Activated naive CD8-positive, alpha-beta T cell treated with anti-CD3 and anti-CD28 coated beads for 36 hours (primary cell): ENCODE data around the gene DLL4. TPM values are rescaled to one million over a fixed set of nuclear protein-coding genes. Genes with fewer than 3 reads are reported as not detected.

Experiments used
- DNase-seq: peaks from one replicate; pipeline ENCODE4 v3.0.0; 2021
- H3K27ac Mint-ChIP-seq: one replicate; pipeline ENCODE4 v1.8.0; 2022; ENCODE audit warnings: mild to moderate bottlenecking, moderate library complexity, mixed read lengths
- H3K27me3 Mint-ChIP-seq: one replicate; pipeline ENCODE4 v1.8.0; 2022; ENCODE audit warnings: mild to moderate bottlenecking, mixed read lengths
- H3K36me3 Mint-ChIP-seq: one replicate; pipeline ENCODE4 v1.8.0; 2021; ENCODE audit warnings: mild to moderate bottlenecking, mixed read lengths
- H3K4me1 Mint-ChIP-seq: one replicate; pipeline ENCODE4 v1.8.0; 2021; ENCODE audit warnings: mixed read lengths
- H3K4me3 Mint-ChIP-seq: one replicate; pipeline ENCODE4 v1.8.0; 2022; ENCODE audit warnings: mild to moderate bottlenecking, moderate library complexity, mixed read lengths
- H3K9me3 Mint-ChIP-seq: one replicate; pipeline ENCODE4 v1.8.0; 2022; ENCODE audit warnings: mixed read lengths
- total RNA-seq, 2 experiments: library from RNA; stranded (reverse); gene quantifications; one replicate each; pipeline ENCODE4 v1.2.3, GENCODE V29; 2021

Gene DLL4
- total RNA-seq, 2 experiments from 2014 or later, result not detected

- Mint-ChIP-seq H3K9me3 (no peaks in the 10 kb centered on the region), H3K27ac (no peak overlapping the region), H3K4me1 (peaks cover 31% of the 10 kb centered on the region), H3K36me3 (no peaks in the 10 kb centered on the region), H3K27me3 (peaks cover 74% of the 10 kb centered on the region), H3K4me3 (peak overlapping the region; percentile 30)
- DNase-seq, result no peak
These were observed 705 bp downstream of the DLL4 start for GRCh38 chr15:40929660-40930429.

GRCh38 chr15:40930430-40931299 is 1.5 kb downstream of the DLL4 start:
- Mint-ChIP-seq H3K4me1 (peaks cover 29% of the 10 kb centered on the region), H3K4me3 (peak overlapping the region; percentile 30), H3K9me3 (no peaks in the 10 kb centered on the region), H3K27ac (no peak overlapping the region), H3K27me3 (peaks cover 66% of the 10 kb centered on the region), H3K36me3 (no peaks in the 10 kb centered on the region)
- peak; percentile 68 for DNase-seq

- Mint-ChIP-seq H3K4me3 (no peak overlapping the region), H3K36me3 (no peaks in the 10 kb centered on the region), H3K27me3 (peaks cover 58% of the 10 kb centered on the region), H3K27ac (no peak overlapping the region), H3K4me1 (peaks cover 27% of the 10 kb centered on the region), H3K9me3 (no peaks in the 10 kb centered on the region)
- no peak for DNase-seq
These were observed 2.4 kb downstream of the DLL4 start for GRCh38 chr15:40931300-40932142.

GRCh38 chr15:40932156-40932555 is 3.0 kb downstream of the DLL4 start:
- no peak overlapping the region for H3K27ac Mint-ChIP-seq

GRCh38 chr15:40932649-40933516 is 3.7 kb downstream of the DLL4 start:
- no peak for DNase-seq
- Mint-ChIP-seq H3K36me3 (no peaks in the 10 kb centered on the region), H3K27ac (no peak overlapping the region), H3K9me3 (no peaks in the 10 kb centered on the region), H3K4me1 (peaks cover 19% of the 10 kb centered on the region), H3K27me3 (peaks cover 45% of the 10 kb centered on the region), H3K4me3 (no peak overlapping the region)

More at GRCh38 chr15:40932156-40932555, 3.0 kb downstream of the DLL4 start:
- H3K27me3 Mint-ChIP-seq, result peaks cover 51% of the 10 kb centered on the region
- peaks cover 21% of the 10 kb centered on the region for H3K4me1 Mint-ChIP-seq
- no peak overlapping the region for H3K4me3 Mint-ChIP-seq
- no peak for DNase-seq
- no peaks in the 10 kb centered on the region for H3K9me3 Mint-ChIP-seq
- no peaks in the 10 kb centered on the region for H3K36me3 Mint-ChIP-seq

- no peaks in the 10 kb centered on the region for H3K36me3 Mint-ChIP-seq
- H3K27ac Mint-ChIP-seq, result no peak overlapping the region
- H3K4me3 Mint-ChIP-seq, result no peak overlapping the region
- peaks cover 19% of the 10 kb centered on the region for H3K4me1 Mint-ChIP-seq
- no peak for DNase-seq
- H3K9me3 Mint-ChIP-seq, result no peaks in the 10 kb centered on the region
- H3K27me3 Mint-ChIP-seq, result peaks cover 40% of the 10 kb centered on the region
These were observed 4.4 kb downstream of the DLL4 start for GRCh38 chr15:40933517-40933902.

- Mint-ChIP-seq H3K27ac (no peak overlapping the region), H3K4me1 (peaks cover 15% of the 10 kb centered on the region), H3K27me3 (peaks cover 30% of the 10 kb centered on the region), H3K36me3 (no peaks in the 10 kb centered on the region), H3K9me3 (no peaks in the 10 kb centered on the region), H3K4me3 (no peak overlapping the region)
- DNase-seq, result no peak
These were observed 5.3 kb downstream of the DLL4 start for GRCh38 chr15:40934457-40934856.

- peaks cover 12% of the 10 kb centered on the region for H3K27me3 Mint-ChIP-seq
- H3K9me3 Mint-ChIP-seq, result no peaks in the 10 kb centered on the region
- DNase-seq, result no peak
- peaks cover 20% of the 10 kb centered on the region for H3K4me1 Mint-ChIP-seq
- H3K27ac Mint-ChIP-seq, result no peak overlapping the region
- H3K36me3 Mint-ChIP-seq, result no peaks in the 10 kb centered on the region
- H3K4me3 Mint-ChIP-seq, result no peak overlapping the region
These were observed 7.1 kb downstream of the DLL4 start for GRCh38 chr15:40936234-40936708.

GRCh38 chr15:40936709-40937666 is 7.8 kb downstream of the DLL4 start:
- H3K4me3 Mint-ChIP-seq, result no peak overlapping the region
- H3K4me1 Mint-ChIP-seq, result peaks cover 17% of the 10 kb centered on the region
- H3K36me3 Mint-ChIP-seq, result no peaks in the 10 kb centered on the region
- no peak overlapping the region for H3K27ac Mint-ChIP-seq
- H3K27me3 Mint-ChIP-seq, result peaks cover 5% of the 10 kb centered on the region
- no peaks in the 10 kb centered on the region for H3K9me3 Mint-ChIP-seq
- DNase-seq, result no peak

- DNase-seq, result no peak
- no peak overlapping the region for H3K4me3 Mint-ChIP-seq
- H3K4me1 Mint-ChIP-seq, result peaks cover 23% of the 10 kb centered on the region
- H3K36me3 Mint-ChIP-seq, result no peaks in the 10 kb centered on the region
- H3K27ac Mint-ChIP-seq, result no peak overlapping the region
- H3K9me3 Mint-ChIP-seq, result no peaks in the 10 kb centered on the region
- no peaks in the 10 kb centered on the region for H3K27me3 Mint-ChIP-seq
These were observed 8.8 kb downstream of the DLL4 start for GRCh38 chr15:40937762-40938535.

- Mint-ChIP-seq H3K27ac (no peak overlapping the region), H3K27me3 (no peaks in the 10 kb centered on the region), H3K9me3 (no peaks in the 10 kb centered on the region), H3K4me1 (peaks cover 28% of the 10 kb centered on the region), H3K4me3 (no peak overlapping the region), H3K36me3 (no peaks in the 10 kb centered on the region)
- no peak for DNase-seq
These were observed 9.4 kb downstream of the DLL4 start for GRCh38 chr15:40938536-40938870.

- H3K27ac Mint-ChIP-seq, result peak overlapping the region; percentile 4
- DNase-seq, result no peak
- no peaks in the 10 kb centered on the region for H3K9me3 Mint-ChIP-seq
- peak overlapping the region; percentile 9 for H3K4me3 Mint-ChIP-seq
- peaks cover 28% of the 10 kb centered on the region for H3K4me1 Mint-ChIP-seq
- H3K27me3 Mint-ChIP-seq, result no peaks in the 10 kb centered on the region
- H3K36me3 Mint-ChIP-seq, result no peaks in the 10 kb centered on the region
These were observed 11.2 kb downstream of the DLL4 start for GRCh38 chr15:40940296-40940801.
